Inflammatory macrophage treated with lipopolysaccharide for 1 hour (primary cell): ENCODE results near the gene PIANP.

Experiments
- DNase-seq, 2 donors: peaks; one replicate each; pipeline ENCODE4 v3.0.0-alpha.2; 2020 to 2022

The PIANP gene

DNA sequence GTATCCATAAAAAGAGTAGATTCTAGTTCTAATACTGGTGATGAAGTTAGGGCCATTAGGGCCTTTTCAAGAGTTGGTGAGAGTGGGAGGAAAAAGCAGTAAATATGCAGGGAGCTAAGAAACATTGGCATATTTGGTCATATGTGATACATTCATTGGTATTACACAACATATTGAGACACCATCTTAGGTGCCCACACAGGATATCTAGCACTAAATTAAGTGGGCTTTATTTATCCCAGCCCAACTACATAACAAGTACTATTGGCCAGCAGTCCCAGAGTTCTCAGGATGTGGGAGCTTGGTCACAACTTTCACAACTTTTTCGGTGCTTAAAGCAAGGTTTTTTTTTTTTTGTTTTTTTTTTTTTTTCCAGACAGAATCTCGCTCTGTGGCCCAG, 35.7 kb downstream of the PIANP start:
- peak; percentile 42 to 74 for DNase-seq

DNA sequence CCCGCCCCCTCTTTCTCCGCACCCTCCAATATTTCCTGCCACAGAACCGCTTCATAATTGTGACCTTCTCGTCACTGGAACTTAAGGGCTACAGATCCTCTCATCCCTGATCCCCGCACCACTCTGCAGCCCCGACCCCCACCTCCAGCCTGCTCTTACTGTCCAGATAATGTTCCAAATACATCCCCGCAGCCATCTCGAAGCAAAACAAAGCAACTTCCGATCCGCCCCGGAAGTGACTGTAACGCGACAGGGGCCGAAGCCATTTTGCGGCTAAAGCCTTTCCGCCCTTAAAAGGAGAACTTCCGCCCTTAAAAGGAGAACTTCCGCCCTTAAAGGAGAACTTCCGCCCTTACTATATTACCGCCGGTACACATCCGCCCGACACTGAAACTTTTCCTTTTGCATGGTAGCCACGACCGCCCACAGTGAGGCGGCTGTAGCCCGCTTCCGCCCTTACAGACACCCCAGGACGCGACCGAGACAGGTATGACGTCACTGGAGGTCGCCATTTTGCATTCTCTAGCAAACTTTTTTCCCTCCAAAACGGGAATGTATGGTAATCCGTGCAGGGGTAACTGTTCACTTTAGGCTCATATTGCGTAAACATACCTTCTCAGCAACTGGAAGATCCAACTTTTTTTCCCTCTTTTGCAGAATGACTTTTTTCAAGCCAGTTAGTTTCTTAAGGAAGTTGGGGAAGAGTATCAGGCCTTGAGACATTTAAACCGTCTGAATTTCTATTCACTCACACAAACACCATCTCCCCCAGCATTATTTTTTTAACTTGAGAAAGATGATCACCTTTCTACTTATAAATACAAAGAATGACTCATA, 37.5 kb downstream of the PIANP start, which contains the start of gene ING4:
Gene ING4, minus strand, starts transcription at position 214 of the 837 bp plus-strand sequence. Its CDS starts 18 bp downstream, at position 196.
- DNase-seq = peak; percentile 99 to 100

DNA sequence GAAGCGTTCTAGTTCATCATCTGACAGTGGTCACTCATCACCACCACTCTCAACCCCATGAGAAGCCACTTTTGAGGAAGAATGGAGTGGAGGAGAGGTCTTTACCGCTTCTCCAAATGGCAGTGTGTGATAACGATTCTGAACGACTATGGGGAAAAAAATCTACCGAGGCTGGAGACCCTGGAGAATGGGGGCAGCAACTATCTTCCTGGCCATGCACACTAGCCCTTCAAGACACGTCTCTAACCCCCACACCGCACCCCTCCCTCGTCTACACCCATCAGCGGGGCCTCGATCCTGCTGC, 38.1 kb downstream of the PIANP start:
- DNase-seq = no peak

DNA sequence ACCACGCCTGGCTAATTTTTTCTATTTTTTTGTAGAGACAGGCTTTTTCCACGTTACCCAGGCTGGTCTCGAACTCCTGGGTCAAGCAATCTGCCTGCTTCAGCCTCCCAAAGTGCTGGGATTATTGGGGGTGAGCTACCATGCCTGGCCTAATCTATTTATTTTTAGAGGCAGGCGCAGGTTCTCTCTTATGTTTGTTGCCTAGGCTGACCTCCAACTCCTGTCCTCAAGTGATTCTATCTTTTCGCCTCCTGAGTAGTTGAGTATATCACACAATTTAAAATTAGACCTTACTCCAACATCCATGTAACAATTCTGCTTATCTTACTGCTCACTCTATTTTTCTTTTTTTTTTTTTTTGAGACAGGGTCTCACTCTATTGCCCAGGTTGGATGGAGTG, 46.6 kb downstream of the PIANP start:
- DNase-seq = no peak

DNA sequence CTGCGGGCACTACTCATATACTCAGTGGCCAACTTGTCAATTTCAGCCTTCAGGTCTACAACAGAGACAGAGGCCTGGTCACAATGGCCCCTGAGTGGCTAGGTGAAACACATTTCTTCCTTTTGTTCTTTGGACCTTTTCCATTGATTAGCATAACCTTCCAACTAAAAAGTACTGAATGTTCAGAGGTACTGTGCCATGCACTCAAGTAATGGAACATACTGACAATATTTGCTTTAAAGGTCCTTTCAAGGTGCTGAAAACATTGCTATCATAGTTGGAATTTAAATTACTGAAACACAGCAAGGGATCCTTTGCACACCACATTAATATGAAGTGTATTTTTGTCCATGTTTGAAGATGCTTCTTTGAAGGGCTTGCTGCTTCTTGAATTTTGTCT, 47.3 kb downstream of the PIANP start:
- no peak for DNase-seq

DNA sequence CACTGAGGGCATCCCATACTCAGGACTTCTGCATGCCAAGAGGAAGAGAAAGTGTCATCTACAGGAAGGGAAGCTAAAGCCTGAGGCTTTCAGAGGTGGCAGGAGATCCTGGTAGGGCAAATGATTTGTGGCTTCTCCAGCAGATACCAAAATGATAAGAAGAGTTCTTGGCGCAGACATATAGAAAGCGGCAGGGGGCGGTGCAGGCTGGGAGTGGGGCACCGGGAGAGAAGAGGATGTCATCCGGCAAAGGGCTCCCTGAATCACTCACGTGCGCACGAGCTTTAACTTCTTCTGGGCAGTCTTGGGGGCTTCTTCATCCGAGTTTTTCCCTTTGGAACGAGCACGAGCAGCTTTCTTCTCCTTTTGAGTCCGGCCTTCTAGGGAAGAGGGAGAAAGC, 48.2 kb downstream of the PIANP start:
- no peak for DNase-seq

DNA sequence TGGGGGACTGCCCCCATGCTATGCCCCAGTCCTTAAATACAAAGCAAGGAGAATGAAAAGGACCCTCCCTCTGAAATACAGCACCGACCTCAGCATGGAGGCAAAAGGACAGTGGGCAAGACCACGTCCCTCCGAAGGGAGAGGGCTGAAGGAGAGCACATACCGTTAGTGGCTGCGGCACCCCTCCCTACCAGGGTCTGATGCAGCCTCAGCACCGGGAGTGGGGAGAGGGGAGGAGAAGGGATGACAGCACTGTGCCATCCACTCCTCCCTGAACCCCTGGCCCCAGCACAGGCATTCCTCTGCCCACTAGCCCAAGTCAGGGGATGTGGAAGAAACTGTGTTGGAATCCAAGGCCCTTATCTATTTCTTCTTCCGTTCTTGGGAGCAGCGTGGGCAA, 49.8 kb downstream of the PIANP start:
- no peak for DNase-seq

DNA sequence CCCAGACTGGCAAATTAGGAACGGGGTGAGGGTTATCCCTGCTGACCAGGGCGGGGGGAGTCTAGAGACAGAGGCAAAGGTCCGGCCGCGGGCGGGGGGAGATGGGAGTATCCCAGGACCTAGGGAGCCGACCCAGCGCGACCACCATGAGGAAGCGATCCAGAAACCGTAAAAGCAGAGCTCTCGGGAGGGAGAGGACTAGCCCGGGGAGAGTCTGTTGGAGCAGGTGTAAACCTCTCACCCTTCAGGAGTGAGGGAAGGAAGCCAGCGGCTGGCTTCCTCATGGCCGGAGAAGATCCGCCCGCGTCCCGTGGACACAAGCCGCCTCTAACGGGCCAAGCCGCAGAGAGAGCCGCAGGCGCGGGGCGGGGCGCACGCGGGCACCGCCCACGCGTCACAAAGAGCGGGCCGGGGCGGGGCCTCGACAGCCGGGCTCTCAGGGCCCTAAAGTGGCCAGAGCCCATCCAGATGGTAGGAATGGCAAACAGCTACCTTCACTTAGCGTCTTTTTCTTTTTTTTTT, 53.5 kb downstream of the PIANP start, which contains the start of gene ACRBP:
Gene ACRBP, minus strand, starts transcription at position 350 of the 522 bp plus-strand sequence. Its CDS starts 66 bp downstream, at position 284.
- DNase-seq = peak; percentile 55 to 78

DNA sequence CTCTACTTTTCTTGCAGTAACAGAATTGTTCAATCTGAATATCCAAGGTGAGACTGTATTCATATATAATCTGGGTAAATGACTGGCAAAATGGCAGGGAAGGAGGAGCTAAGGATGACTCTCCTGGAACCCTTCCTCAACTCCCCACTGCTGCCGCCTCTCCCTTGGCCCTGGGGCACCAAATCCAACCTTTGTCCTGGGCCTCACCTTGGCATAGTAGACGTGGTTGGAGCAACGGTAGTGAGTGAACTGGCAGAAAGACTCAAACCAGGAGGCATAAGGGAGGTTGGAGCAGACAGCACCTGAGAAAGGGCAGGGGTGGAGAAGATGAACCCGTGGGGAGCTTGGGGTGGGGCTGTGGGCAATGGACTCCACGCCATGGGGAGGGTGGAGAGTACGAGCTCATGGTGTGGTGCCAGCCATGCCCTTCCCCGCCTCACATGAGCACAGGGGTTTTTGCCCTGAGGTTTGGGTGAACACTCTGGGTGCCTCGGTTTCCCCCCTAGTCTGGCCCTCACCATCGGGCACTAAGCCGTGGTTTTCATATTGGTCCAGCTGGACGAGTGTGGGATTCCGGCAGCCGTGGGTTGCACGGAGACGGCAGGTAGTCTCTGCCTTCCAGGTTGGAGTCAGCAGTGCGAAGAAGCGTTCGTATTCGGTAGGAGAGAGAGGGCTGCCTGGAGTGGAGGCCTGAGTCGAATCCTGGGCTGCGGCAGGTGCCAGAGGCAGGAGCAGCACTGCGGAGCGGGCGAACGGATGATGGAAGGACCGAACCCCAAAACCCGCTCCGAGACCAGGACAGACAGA, 54.1 kb downstream of the PIANP start:
- no peak for DNase-seq

DNA sequence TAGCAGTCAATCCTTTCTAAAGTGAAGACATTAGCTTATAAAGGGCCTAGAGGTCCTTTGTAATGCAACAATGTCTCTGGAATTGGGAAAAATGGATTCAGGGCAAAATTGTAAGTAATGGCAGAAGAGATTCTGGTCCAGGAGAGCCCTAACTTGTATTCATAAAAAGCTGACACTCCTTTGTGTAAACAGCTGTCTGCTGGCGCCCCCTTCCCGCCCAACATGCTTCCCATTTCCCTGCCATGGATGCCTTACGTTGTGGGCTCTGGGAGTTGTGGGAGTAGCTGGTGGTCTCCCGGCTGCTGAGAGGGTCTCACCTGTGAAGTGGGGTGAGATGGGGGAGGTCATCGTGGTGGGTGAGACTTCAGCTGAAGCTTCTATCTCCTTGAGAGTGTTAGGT, 55.7 kb downstream of the PIANP start:
- peak in 1 of 2 donors; percentile 13 for DNase-seq

DNA sequence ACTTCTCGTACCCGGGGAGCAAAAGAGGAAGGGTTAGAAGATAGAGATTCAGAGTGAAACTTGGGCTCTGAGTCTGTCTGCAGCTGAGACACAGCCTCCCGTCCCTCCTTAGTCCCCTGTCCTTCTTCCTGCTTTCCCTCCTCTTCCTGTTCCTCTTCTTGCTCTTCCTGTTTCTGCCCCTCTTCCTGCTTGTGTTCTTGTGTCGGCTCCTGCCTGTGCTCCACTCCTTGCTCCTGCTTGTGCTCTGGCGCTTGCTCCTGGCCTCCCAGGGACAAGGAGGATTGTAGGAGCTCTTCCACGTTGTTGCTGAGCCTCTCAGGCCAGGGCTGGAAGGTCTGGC, 56.4 kb downstream of the PIANP start:
- DNase-seq = peak; percentile 74 to 76
